SK-N-SH (cell line): ENCODE data around the gene ARAF. TPM values are rescaled to one million over a fixed set of nuclear protein-coding genes. Genes with fewer than 3 reads are reported as not detected.

Experiments used
- CTCF ChIA-PET: fragments of 300-600, 350-600 bp; formaldehyde crosslinking; extraction: SDS; loops from one replicate; lab custom pipeline; 2021; lab: Yijun Ruan, JAX
- POLR2A ChIA-PET: fragments of 350-600 bp; sonication (Branson Sonifier 250); formaldehyde crosslinking; extraction: SDS; loops from one replicate; lab custom pipeline; 2020; ENCODE audit warnings: antibody characterized with exemption, inconsistent platforms; lab: Yijun Ruan, JAX
- DNase-seq: peaks from one replicate; pipeline ENCODE4 v3.0.0; 2012
- H2AFZ ChIP-seq: fragments of 200-600 bp; sonication (generic); 2 replicates; pipeline ENCODE4 v1.8.1; 2016; ENCODE audit warnings: antibody characterized with exemption, mild to moderate bottlenecking, low read depth
- H3F3A ChIP-seq: fragments of 200-600 bp; sonication (generic); replicated peaks from 2 replicates; pipeline ENCODE3; 2016; ENCODE audit warnings: antibody characterized with exemption, mild to moderate bottlenecking; ENCODE audit not compliant: insufficient read depth
- H3K27ac ChIP-seq, 2 experiments: fragments of 200-500 bp in 1 of 2; fragments of 200-600 bp in 1 of 2; sonication (Bioruptor generic) in 1 of 2; sonication (generic), shearing (Covaris generic) in 1 of 2; 2 replicates each; pipeline versions ENCODE4 v1.5.1 to v1.6.1; 2014 to 2016; ENCODE audit warnings: low read depth in 2 of 2, inconsistent platforms in 1 of 2, low read length in 1 of 2, mild to moderate bottlenecking in 1 of 2, mixed read lengths in 1 of 2
- H3K27me3 ChIP-seq: fragments of 200-600 bp; sonication (generic), shearing (Covaris generic); 2 replicates; pipeline ENCODE4 v1.6.1; 2016; ENCODE audit warnings: mixed run types; ENCODE audit not compliant: insufficient read depth
- H3K36me3 ChIP-seq, 2 experiments: fragments of 200-500 bp in 1 of 2; fragments of 200-600 bp in 1 of 2; sonication (Bioruptor generic) in 1 of 2; sonication (generic) in 1 of 2; replicated peaks in 1 of 2; 2 replicates each; pipeline versions ENCODE3 to v1.5.1; 2014 to 2016; ENCODE audit warnings: low read length in 1 of 2, mild to moderate bottlenecking in 1 of 2; ENCODE audit not compliant: insufficient read depth in 2 of 2, control insufficient read depth in 1 of 2
- H3K4me1 ChIP-seq, 2 experiments: fragments of 200-500 bp in 1 of 2; fragments of 200-600 bp in 1 of 2; sonication (Bioruptor generic) in 1 of 2; sonication (generic), shearing (Covaris generic) in 1 of 2; 2 replicates each; pipeline versions ENCODE4 v1.5.1 to v1.6.1; 2014 to 2016; ENCODE audit warnings: low read depth in 1 of 2, low read length in 1 of 2, mixed run types in 1 of 2; ENCODE audit not compliant: insufficient read depth in 2 of 2, control insufficient read depth in 1 of 2
- H3K4me2 ChIP-seq: fragments of 200-600 bp; sonication (generic), shearing (Covaris generic); 2 replicates; pipeline ENCODE4 v1.6.1; 2017; ENCODE audit warnings: mixed run types
- H3K4me3 ChIP-seq, 2 experiments: fragments of 200-500 bp in 1 of 2; fragments of 200-600 bp in 1 of 2; sonication (Bioruptor generic) in 1 of 2; sonication (generic), shearing (Covaris generic) in 1 of 2; 2 replicates each; pipeline versions ENCODE4 v1.5.1 to v1.8.1; 2014 to 2016; ENCODE audit warnings: low read depth in 2 of 2, inconsistent platforms in 1 of 2, low read length in 1 of 2, mild to moderate bottlenecking in 1 of 2, mixed read lengths in 1 of 2, moderate library complexity in 1 of 2
- H3K79me2 ChIP-seq: fragments of 200-600 bp; sonication (generic); 2 replicates; pipeline ENCODE4 v1.8.1; 2017; ENCODE audit warnings: mild to moderate bottlenecking; ENCODE audit not compliant: insufficient read depth
- H3K9ac ChIP-seq: fragments of 200-600 bp; sonication (generic); 2 replicates; pipeline ENCODE4 v1.6.1; 2017; ENCODE audit warnings: mixed run types
- H3K9me2 ChIP-seq: fragments of 200-600 bp; sonication (generic); 2 replicates; pipeline ENCODE4 v1.6.1; 2017; ENCODE audit warnings: mixed run types
- H3K9me3 ChIP-seq: fragments of 200-600 bp; sonication (generic); 2 replicates; pipeline ENCODE4 v1.6.1; 2017; ENCODE audit warnings: mixed run types, mild to moderate bottlenecking, moderate library complexity
- H4K20me1 ChIP-seq: fragments of 200-600 bp; sonication (generic); 2 replicates; pipeline ENCODE4 v1.6.1; 2017; ENCODE audit warnings: mild to moderate bottlenecking, mixed run types; ENCODE audit not compliant: insufficient read depth
- ELF1 ChIP-seq: IDR thresholded peaks from 2 replicates; pipeline ENCODE4 v1.4.0; 2012
- EP300 ChIP-seq, 2 experiments: IDR thresholded peaks; 2 replicates each; pipeline versions ENCODE4 v1.4.0 to v1.6.1; 2012; ENCODE audit warnings: borderline replicate concordance in 1 of 2, low read depth in 1 of 2, low read length in 1 of 2
- GABPA ChIP-seq: IDR thresholded peaks from 2 replicates; pipeline ENCODE4 v1.4.0; 2012; ENCODE audit warnings: low read depth, mild to moderate bottlenecking
- MAX ChIP-seq: IDR thresholded peaks from 2 replicates; pipeline ENCODE4 v1.4.0; 2012; ENCODE audit warnings: low read depth
- PBX3 ChIP-seq: IDR thresholded peaks from 2 replicates; pipeline ENCODE4; 2012
- POLR2AphosphoS5 ChIP-seq: IDR thresholded peaks from 2 replicates; pipeline ENCODE4 v1.6.1; 2012; ENCODE audit warnings: low read depth, low read length
- RAD21 ChIP-seq: IDR thresholded peaks from 2 replicates; pipeline ENCODE4 v1.6.1; 2012; ENCODE audit warnings: mild to moderate bottlenecking, low read length
- REST ChIP-seq: IDR thresholded peaks from 2 replicates; pipeline ENCODE4 v1.6.1; 2012; ENCODE audit warnings: mild to moderate bottlenecking, low read depth, low read length, moderate library complexity
- RXRA ChIP-seq: IDR thresholded peaks from 2 replicates; pipeline ENCODE4 v1.4.0; 2012; ENCODE audit warnings: low read depth, mild to moderate bottlenecking, borderline replicate concordance
- TCF12 ChIP-seq: IDR thresholded peaks from 2 replicates; pipeline ENCODE4 v1.4.0; 2012
- TEAD4 ChIP-seq: IDR thresholded peaks from 2 replicates; pipeline ENCODE4 v1.4.0; 2012; ENCODE audit warnings: mild to moderate bottlenecking, borderline replicate concordance; ENCODE audit not compliant: insufficient read depth
- USF2 ChIP-seq: fragments of 150-350 bp; IDR thresholded peaks from 2 replicates; pipeline ENCODE4 v1.6.1; 2017; ENCODE audit warnings: antibody characterized with exemption, low read length, low read depth, borderline replicate concordance
- ZBTB33 ChIP-seq: IDR thresholded peaks from 2 replicates; pipeline ENCODE4 v1.4.0; 2012; ENCODE audit warnings: low read depth, borderline replicate concordance
- WGBS: methylation state at CpG from one replicate; pipeline ENCODE4 v1.1.6; 2017; ENCODE audit warnings: low lambda C conversion rate; 5-methylcytosine and 5-hydroxymethylcytosine counted together
- polyA plus RNA-seq, 3 experiments: library from polyadenylated mRNA; depleted of rRNA; stranded (reverse); fragments of >200 nt; gene quantifications; 2 replicates each; pipeline ENCODE4 v1.2.3, GENCODE V29; 2012

ARAF gene
- polyA plus RNA-seq, 1 of the 3 experiments (the other 2 are of a cell fraction): 48.6 TPM

- TF ChIP-seq USF2: no peak
- TF ChIP-seq REST: no peak
- no peak for TF ChIP-seq TEAD4
- TF ChIP-seq ELF1: no peak
- TF ChIP-seq MAX: no peak
- TF ChIP-seq RAD21: no peak
- TF ChIP-seq EP300 (IDR thresholded peaks at IDR 0.05; ENCODE audit: borderline replicate concordance in 1 of 2, low read depth in 1 of 2, low read length in 1 of 2): no peak
Measured at GRCh38 chrX:47585273-47585672, 24.3 kb downstream of the ARAF start (continued).

- Histone ChIP-seq H3K27ac (no peak overlapping the region), H3K4me2 (no peak overlapping the region), H3K9me3 (no peaks in the 10 kb centered on the region), H3K4me3 (no peak overlapping the region), H3F3A (peaks cover 8% of the 10 kb centered on the region), H4K20me1 (no peaks in the 10 kb centered on the region), H3K79me2 (peaks cover 13% of the 10 kb centered on the region; the same call in 1 of the 2 replicates), H3K4me1 (peaks cover 0 to 2% of the 10 kb centered on the region in 2 experiments; a peak in 1 of 4 replicates), H3K9ac (no peak overlapping the region), H3K36me3 (peaks cover 0 to 2% of the 10 kb centered on the region in 2 experiments), H3K27me3 (no peaks in the 10 kb centered on the region), H3K9me2 (no peaks in the 10 kb centered on the region), H2AFZ (no peak overlapping the region)
- no peak for DNase-seq
- TF ChIP-seq TCF12 (no peak), ZBTB33 (no peak), GABPA (no peak), POLR2AphosphoS5 (no peak), RXRA (no peak), REST (no peak), PBX3 (no peak)
- ChIA-PET CTCF (interaction anchor here (0.6 to 1.6 kb wide), 2 partner anchors 58 to 394 kb away, joined by 3 to 5 read pairs; no protein-coding TSS in a partner anchor), POLR2A (interaction anchor here (0.6 kb wide), 1 partner anchor 37 kb away, joined by 3 read pairs; no protein-coding TSS in a partner anchor)
- WGBS: 74% methylated on average over 6 of the region's 11 CpGs
Measured at GRCh38 chrX:47586043-47586787, 25.2 kb downstream of the ARAF start.
